Thyroid gland (tissue), 4 donors: ENCODE data around the gene DAP3.
"Not testable (repeated sequence)": the region's sequence is repeated elsewhere in the genome, so short reads cannot be mapped to it uniquely, and the experiment has no call there.

Experiments used
- CTCF ChIP-seq, 6 experiments: fragments of 200-600 bp in 3 of 6; fragments of 450-650 bp in 3 of 6; sonication (generic) in 3 of 6; IDR thresholded peaks; one replicate each; pipeline ENCODE4 v1.5.1; 2016 to 2019; ENCODE audit warnings: antibody characterized with exemption in 6 of 6, mild to moderate bottlenecking in 2 of 6, inconsistent platforms in 1 of 6, moderate library complexity in 1 of 6
- POLR2A ChIP-seq, 2 donors: fragments of 450-650 bp; IDR thresholded peaks; one replicate each; pipeline ENCODE4 v1.6.1; 2017; ENCODE audit warnings: antibody characterized with exemption in 2 of 2, mild to moderate bottlenecking in 2 of 2, moderate library complexity in 1 of 2

DNA sequence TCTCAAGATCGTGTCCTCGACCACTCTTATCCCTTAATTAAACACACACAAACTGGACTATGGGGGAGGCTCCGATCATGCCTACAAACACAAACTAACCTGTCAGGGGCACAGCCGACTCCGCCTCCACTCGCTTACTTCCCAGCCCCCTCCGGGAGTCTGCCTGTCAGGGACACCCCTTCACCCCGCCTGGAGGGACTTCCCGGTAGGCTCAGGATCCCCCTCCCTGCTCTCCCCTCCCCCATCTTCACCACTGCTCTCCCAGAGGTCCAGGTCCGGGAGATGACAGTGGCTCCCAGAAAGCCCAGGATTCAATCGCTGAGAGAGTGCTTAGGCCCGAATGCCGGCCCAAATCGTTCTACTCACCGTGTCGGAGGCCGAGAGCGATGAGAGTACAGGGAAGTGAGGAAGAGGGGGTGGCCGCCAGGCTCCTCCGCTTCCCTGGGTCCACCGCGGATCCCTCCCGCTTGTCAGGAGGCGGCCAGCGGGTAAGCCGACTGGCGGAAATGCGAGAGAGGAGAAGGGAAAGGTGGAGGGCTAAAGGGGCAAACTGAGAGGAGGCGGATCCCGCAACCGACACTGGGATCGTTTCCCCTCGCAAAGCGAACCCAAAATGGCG, 1.1 kb upstream of the DAP3 start:
- not testable (repeated sequence) for TF ChIP-seq POLR2A, CTCF (IDR thresholded peaks at IDR 0.05)
